ENCODE results near the gene HIRA. TPM values are rescaled to one million over a fixed set of nuclear protein-coding genes. Genes with fewer than 3 reads are reported as not detected.

Gene HIRA
- total and polyA plus RNA-seq, 9 of the 15 experiments (the other 6 are each of a cell fraction or from before 2014, with no cell fraction given) = 0.96 to 132 (median 58.4) TPM

GRCh38 chr22:19352766-19353165 is 78.8 kb downstream of the HIRA start (continued):
- TF ChIP-seq MBD1 (CRISPR knock-in tag; IDR thresholded peaks at IDR 0.05) (no peak), GABPB2 (CRISPR knock-in tag; conservative IDR thresholded peaks at IDR 0.05) (no peak), MEF2D (tag; conservative IDR thresholded peaks at IDR 0.05; ENCODE audit: low read depth) (no peak), HMG20B (CRISPR knock-in tag; IDR thresholded peaks at IDR 0.05) (no peak), JUNB (CRISPR knock-in tag; conservative IDR thresholded peaks at IDR 0.05) (0 out of 2 replicates have a peak, but pooled peaks have one; percentile 16), RBBP5 (IDR thresholded peaks at IDR 0.05; ENCODE audit: borderline replicate concordance, insufficient read depth, low read length, poor library complexity, severe bottlenecking) (peak; percentile 47), GABPB1 (CRISPR knock-in tag; IDR thresholded peaks at IDR 0.05) (no peak), CREBBP (IDR thresholded peaks at IDR 0.05; ENCODE audit: low read depth, low read length) (no peak)

GRCh38 chr22:19352217-19352616 is 79.3 kb downstream of the HIRA start:
- peaks cover 95% of the 10 kb centered on the region for H3K36me3 ChIP-seq (ENCODE audit: control insufficient read depth, insufficient read depth, low read length)
- CTCF ChIA-PET (ENCODE audit: low intra/inter-chr PET ratio) = no interaction called here
- no TSS peak for BruUV-seq (replicated peaks)
- intact Hi-C loops (cut with micrococcal nuclease) (no loop called here), in situ Hi-C loops (cut with MboI) (no loop called here)
- ATAC-seq (no peak), FAIRE-seq (no peak), DNase-seq (ENCODE audit: extremely low read depth in 1 of 4, low spot score in 3 of 4) (no peak)
- POLR2A ChIA-PET = interaction anchor here (0.6 to 1.9 kb wide), 5 partner anchors 8 to 167 kb away, joined by 3 to 8 read pairs (median 3); no protein-coding TSS in a partner anchor
- 85% methylated on average over 6 of the region's 6 CpGs for WGBS (ENCODE audit: insufficient coverage, low coverage, missing lambda C conversion rate)
- no peaks in the 10 kb centered on the region for H3K79me2 ChIP-seq (ENCODE audit: control insufficient read depth, insufficient read depth, low read length)
- no peak overlapping the region for H2AFZ ChIP-seq (ENCODE audit: low read depth, low read length)
- H3K4me1 ChIP-seq (replicated peaks in 1 of 2; ENCODE audit: control insufficient read depth in 2 of 2, insufficient read depth in 2 of 2, low read length in 2 of 2) = peaks cover 0 to 7% of the 10 kb centered on the region in 2 experiments; a peak in 1 of 5 replicates
- no peak overlapping the region for H3K4me2 ChIP-seq (ENCODE audit: insufficient read depth, low read length)
- no peaks in the 10 kb centered on the region for H3K9me1 ChIP-seq (ENCODE audit: control insufficient read depth, insufficient read depth, low read length)
- H3K27me3 ChIP-seq (ENCODE audit: control insufficient read depth in 2 of 2, insufficient read depth in 2 of 2, low read length in 2 of 2) = no peaks in the 10 kb centered on the region
- H3K27ac ChIP-seq (ENCODE audit: extremely low read depth, low read depth, low read length) = no peak overlapping the region
- H3K4me3 ChIP-seq = no peak overlapping the region
- no peaks in the 10 kb centered on the region for H3K9me3 ChIP-seq (replicated peaks; ENCODE audit: control insufficient read depth, insufficient read depth, low read depth, low read length)
- 0 out of 2 replicates have a peak, but pooled peaks cover 6% of the 10 kb centered on the region for H4K20me1 ChIP-seq (replicated peaks; ENCODE audit: control insufficient read depth, insufficient read depth, low read length)
- H3K9ac ChIP-seq (ENCODE audit: insufficient read depth in 1 of 2, low read depth in 2 of 2, low read length in 2 of 2) = no peak overlapping the region
- TF ChIP-seq NCOR1 (IDR thresholded peaks at IDR 0.05) (no peak), FOXP1 (CRISPR knock-in tag; IDR thresholded peaks at IDR 0.05) (no peak), PTTG1 (tag; IDR thresholded peaks at IDR 0.05; ENCODE audit: low read depth) (no peak), TCF15 (CRISPR knock-in tag; IDR thresholded peaks at IDR 0.05) (no peak), ZNF23 (CRISPR knock-in tag; IDR thresholded peaks at IDR 0.05) (no peak), ZSCAN29 (IDR thresholded peaks at IDR 0.05) (no peak), HNRNPLL (IDR thresholded peaks at IDR 0.05; ENCODE audit: low read depth, low read length, poor library complexity, severe bottlenecking) (no peak)
- TF ChIP-seq, protein P1, sequence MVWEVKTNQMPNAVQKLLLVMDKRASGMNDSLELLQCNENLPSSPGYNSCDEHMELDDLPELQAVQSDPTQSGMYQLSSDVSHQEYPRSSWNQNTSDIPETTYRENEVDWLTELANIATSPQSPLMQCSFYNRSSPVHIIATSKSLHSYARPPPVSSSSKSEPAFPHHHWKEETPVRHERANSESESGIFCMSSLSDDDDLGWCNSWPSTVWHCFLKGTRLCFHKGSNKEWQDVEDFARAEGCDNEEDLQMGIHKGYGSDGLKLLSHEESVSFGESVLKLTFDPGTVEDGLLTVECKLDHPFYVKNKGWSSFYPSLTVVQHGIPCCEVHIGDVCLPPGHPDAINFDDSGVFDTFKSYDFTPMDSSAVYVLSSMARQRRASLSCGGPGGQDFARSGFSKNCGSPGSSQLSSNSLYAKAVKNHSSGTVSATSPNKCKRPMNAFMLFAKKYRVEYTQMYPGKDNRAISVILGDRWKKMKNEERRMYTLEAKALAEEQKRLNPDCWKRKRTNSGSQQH (CRISPR knock-in tag; IDR thresholded peaks at IDR 0.05) = 0 out of 2 replicates have a peak, but pooled peaks have one; percentile 23
- TF ChIP-seq, protein P2, sequence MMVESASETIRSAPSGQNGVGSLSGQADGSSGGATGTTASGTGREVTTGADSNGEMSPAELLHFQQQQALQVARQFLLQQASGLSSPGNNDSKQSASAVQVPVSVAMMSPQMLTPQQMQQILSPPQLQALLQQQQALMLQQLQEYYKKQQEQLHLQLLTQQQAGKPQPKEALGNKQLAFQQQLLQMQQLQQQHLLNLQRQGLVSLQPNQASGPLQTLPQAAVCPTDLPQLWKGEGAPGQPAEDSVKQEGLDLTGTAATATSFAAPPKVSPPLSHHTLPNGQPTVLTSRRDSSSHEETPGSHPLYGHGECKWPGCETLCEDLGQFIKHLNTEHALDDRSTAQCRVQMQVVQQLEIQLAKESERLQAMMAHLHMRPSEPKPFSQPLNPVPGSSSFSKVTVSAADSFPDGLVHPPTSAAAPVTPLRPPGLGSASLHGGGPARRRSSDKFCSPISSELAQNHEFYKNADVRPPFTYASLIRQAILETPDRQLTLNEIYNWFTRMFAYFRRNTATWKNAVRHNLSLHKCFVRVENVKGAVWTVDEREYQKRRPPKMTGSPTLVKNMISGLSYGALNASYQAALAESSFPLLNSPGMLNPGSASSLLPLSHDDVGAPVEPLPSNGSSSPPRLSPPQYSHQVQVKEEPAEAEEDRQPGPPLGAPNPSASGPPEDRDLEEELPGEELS (CRISPR knock-in tag; IDR thresholded peaks at IDR 0.05; ENCODE audit: borderline replicate concordance) = 0 out of 2 replicates have a peak, but pooled peaks have one; percentile 62
